Thyroid gland (tissue), 4 donors: Measurements from ENCODE around the gene GALNT4. TPM values are rescaled to one million over a fixed set of nuclear protein-coding genes. Genes with fewer than 3 reads are reported as not detected.

Experiments
- DNase-seq, 2 donors: peaks; one replicate each; pipeline ENCODE4 v3.0.0-alpha.2; 2019
- H3K27ac ChIP-seq, 3 donors: fragments of 200-600 bp; sonication (generic); 1 replicate in 2 of 3; 2 replicates in 1 of 3; pipeline ENCODE4 v1.5.1; 2016 to 2019; ENCODE audit warnings: mild to moderate bottlenecking in 1 of 3, moderate library complexity in 1 of 3
- H3K27me3 ChIP-seq: fragments of 200-600 bp; sonication (generic); one replicate; pipeline ENCODE4 v1.5.1; 2019
- H3K36me3 ChIP-seq, 2 donors: fragments of 200-600 bp; sonication (generic); one replicate each; pipeline ENCODE4 v1.5.1; 2016 to 2019
- H3K4me1 ChIP-seq, 2 donors: fragments of 200-600 bp; sonication (generic); one replicate each; pipeline ENCODE4 v1.5.1; 2017 to 2019
- H3K4me3 ChIP-seq, 3 donors: fragments of 200-600 bp; sonication (generic); replicated peaks in 1 of 3; 1 replicate in 2 of 3; 2 replicates in 1 of 3; pipeline ENCODE4 v1.5.1; 2016; ENCODE audit warnings: mild to moderate bottlenecking in 1 of 3
- H3K9me3 ChIP-seq: fragments of 200-600 bp; sonication (generic); one replicate; pipeline ENCODE4 v1.5.1; 2017
- POLR2A ChIP-seq, 2 donors: fragments of 450-650 bp; IDR thresholded peaks; one replicate each; pipeline ENCODE4 v1.6.1; 2017; ENCODE audit warnings: antibody characterized with exemption in 2 of 2, mild to moderate bottlenecking in 2 of 2, moderate library complexity in 1 of 2
- WGBS, 2 donors: methylation state at CpG; one replicate each; pipeline ENCODE4 v1.1.5; 2017; 5-methylcytosine and 5-hydroxymethylcytosine counted together
- intact Hi-C: fragments of 100-400 bp; cut with DNase I; formaldehyde crosslinking; loops from one replicate; pipeline ENCODE4 v1.15.1; 2023
- total RNA-seq, 4 donors: library from RNA; depleted of rRNA; stranded (reverse); fragments of >200 nt; gene quantifications; one replicate each; pipeline ENCODE4 v1.2.3, GENCODE V29; 2016
- TF ChIP-seq, protein P1 (sequence below), 6 experiments: fragments of 200-600 bp in 3 of 6; fragments of 450-650 bp in 3 of 6; sonication (generic) in 3 of 6; IDR thresholded peaks; one replicate each; pipeline ENCODE4 v1.5.1; 2016 to 2019; ENCODE audit warnings: antibody characterized with exemption in 6 of 6, mild to moderate bottlenecking in 2 of 6, inconsistent platforms in 1 of 6, moderate library complexity in 1 of 6

Gene GALNT4
- 10 to 100 TPM in 1 of 4 donors, 1 to 10 TPM in 3; 7.0 to 11.2 (median 7.3) TPM for total RNA-seq

DNA sequence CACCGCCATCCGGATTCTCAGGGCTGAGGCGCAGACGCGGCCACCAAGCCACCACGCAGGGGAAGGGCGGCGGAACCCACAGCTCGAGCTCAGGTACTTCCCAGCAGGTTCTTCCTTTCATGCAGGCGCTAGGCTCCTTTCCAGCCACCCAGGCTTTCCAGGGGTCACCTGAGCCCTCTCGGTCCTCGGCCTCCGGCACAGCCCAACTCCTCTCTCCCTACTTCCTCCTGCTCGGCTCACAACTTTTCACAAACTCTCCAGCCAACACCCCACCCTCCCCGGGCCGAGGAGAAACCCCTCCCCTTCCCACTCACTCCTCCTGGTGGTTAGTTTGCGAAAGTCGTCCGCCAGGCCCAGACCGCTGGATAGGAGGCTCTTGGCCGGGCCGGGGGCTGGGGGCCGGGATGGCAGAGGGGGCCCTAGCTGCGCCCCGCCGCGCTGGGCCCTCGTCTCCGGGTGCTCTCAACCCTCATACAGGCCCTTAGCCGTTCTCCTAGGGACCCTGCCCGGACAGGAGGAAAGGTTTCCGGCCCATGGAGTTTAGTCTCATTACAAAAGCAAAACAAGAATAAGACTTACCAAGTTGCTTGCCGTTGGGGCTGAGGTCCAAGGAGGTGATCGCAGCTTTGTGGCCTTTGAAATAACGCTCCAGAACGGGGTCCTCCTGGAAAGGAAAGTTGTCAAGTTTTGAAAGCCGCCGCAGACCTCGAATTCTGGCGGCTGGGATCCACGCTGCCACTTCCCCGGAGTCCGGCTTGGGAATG is at the start of gene GALNT4:
Gene GALNT4 (minus strand): TSS at position 256 of the 764 bp plus-strand sequence. CDS start 247 bp downstream, at position 9.
- H3K9me3 ChIP-seq: no peaks in the 10 kb centered on the region
- peak within 1 kb of the TSS; percentile 88 to 91 (median 89) for H3K27ac ChIP-seq
- no peaks in the 10 kb centered on the region for H3K36me3 ChIP-seq
- H3K27me3 ChIP-seq: no peaks in the 10 kb centered on the region
- peak within 1 kb of the TSS; percentile 73 to 89 (median 79) for H3K4me3 ChIP-seq
- intact Hi-C loops: loop anchor here (5.0 kb wide), 1 partner anchor 507 kb away; no protein-coding TSS in a partner anchor
- 0 to 1% methylated on average over 40 to 43 of the region's 43 CpGs for WGBS, 2 donors
- DNase-seq: peak; percentile 85 to 89
- H3K4me1 ChIP-seq: peaks cover 16 to 33% of the 10 kb centered on the region in 2 donors
- TF ChIP-seq POLR2A (IDR thresholded peaks at IDR 0.05): peak in 1 of 2 donors; percentile 68
- TF ChIP-seq, protein P1, sequence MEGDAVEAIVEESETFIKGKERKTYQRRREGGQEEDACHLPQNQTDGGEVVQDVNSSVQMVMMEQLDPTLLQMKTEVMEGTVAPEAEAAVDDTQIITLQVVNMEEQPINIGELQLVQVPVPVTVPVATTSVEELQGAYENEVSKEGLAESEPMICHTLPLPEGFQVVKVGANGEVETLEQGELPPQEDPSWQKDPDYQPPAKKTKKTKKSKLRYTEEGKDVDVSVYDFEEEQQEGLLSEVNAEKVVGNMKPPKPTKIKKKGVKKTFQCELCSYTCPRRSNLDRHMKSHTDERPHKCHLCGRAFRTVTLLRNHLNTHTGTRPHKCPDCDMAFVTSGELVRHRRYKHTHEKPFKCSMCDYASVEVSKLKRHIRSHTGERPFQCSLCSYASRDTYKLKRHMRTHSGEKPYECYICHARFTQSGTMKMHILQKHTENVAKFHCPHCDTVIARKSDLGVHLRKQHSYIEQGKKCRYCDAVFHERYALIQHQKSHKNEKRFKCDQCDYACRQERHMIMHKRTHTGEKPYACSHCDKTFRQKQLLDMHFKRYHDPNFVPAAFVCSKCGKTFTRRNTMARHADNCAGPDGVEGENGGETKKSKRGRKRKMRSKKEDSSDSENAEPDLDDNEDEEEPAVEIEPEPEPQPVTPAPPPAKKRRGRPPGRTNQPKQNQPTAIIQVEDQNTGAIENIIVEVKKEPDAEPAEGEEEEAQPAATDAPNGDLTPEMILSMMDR (IDR thresholded peaks at IDR 0.05): peak; percentile 45 to 70 (median 60)

DNA sequence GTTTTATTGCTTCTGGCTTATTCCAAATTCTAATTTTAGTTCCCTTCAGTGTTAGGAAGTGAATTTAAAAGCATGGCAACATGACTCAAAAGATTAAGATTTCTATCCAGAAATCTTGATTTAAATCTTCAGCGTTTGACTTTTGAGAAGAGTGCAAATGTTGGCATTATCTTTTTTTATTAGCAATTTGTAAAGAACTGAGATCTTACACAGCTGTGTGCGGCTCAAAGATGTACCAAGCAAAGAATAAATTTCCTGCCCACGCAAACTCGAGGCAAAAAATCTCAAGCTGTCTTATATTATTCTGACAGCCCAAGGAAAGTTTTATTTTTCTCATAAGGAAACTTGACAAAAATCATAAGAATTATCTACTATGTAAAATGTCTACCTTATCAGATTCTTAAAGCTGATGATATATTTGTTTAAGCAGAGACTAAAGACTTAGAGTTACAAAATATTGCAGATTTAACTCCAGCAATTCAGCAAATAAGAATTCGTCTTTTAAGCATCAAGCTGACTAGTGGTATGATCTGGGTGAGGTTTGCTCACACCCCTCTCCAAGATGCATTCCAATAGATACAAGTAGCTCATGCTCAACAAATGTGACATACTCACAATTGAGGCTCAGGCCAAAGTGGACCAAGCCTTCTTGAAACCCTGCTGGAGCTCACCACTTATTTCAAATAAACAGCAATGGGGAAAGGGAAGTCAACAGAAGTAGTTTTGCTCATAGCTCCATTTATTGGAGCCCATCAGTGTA is 48.6 kb upstream of the GALNT4 start:
- Histone ChIP-seq H3K27me3 (no peaks in the 10 kb centered on the region), H3K4me3 (no peak overlapping the region), H3K9me3 (no peaks in the 10 kb centered on the region), H3K27ac (no peak overlapping the region), H3K36me3 (no peaks in the 10 kb centered on the region), H3K4me1 (peaks cover 6 to 15% of the 10 kb centered on the region in 2 donors)
- DNase-seq: no peak
- intact Hi-C loops: no loop called here
- TF ChIP-seq, protein P1 (IDR thresholded peaks at IDR 0.05): no peak
- no peak for TF ChIP-seq POLR2A (IDR thresholded peaks at IDR 0.05)
- 89 to 90% methylated on average over 5 of the region's 5 CpGs for WGBS, 2 donors

DNA sequence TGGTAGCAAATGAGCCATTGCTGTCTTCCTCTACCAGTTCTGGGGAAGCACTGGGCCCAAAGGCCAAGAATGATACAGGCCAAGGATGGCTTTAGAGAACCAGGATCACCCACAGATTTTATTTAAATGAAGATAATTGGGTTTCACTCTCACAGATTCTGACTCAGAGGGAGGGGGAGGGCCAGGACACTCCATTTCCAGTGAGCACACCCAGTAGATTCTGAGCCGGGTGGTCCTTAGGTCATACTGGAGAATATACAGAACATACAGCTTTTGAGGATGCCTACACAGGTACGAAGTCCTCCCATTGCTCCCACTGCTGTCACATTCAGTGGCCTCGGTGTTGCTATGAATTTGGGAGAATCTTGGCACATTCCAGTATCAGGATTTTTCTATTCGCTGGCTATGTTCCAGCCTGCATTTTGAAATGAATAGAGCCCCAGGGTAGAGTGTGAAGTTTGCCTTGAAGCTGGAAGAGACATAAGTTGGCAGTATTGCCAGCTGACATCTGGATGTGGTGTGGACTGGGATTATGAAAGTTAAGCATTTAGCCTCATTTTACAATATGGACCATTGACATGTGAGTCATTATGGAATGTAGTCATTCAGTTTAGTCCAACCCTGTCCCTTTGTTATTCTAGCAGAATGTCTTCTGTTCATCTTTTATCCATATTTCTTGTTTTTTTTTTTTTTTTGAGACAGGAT is 47.0 kb upstream of the GALNT4 start:
- peaks cover 6 to 15% of the 10 kb centered on the region in 2 donors for H3K4me1 ChIP-seq
- no peaks in the 10 kb centered on the region for H3K27me3 ChIP-seq
- H3K27ac ChIP-seq: no peak overlapping the region
- no peaks in the 10 kb centered on the region for H3K9me3 ChIP-seq
- 89 to 98% methylated on average over 4 of the region's 4 CpGs for WGBS, 2 donors
- H3K4me3 ChIP-seq: no peak overlapping the region
- H3K36me3 ChIP-seq: no peaks in the 10 kb centered on the region
- DNase-seq: no peak
- intact Hi-C loops: no loop called here
- no peak for TF ChIP-seq POLR2A (IDR thresholded peaks at IDR 0.05)
- TF ChIP-seq, protein P1 (IDR thresholded peaks at IDR 0.05): no peak

DNA sequence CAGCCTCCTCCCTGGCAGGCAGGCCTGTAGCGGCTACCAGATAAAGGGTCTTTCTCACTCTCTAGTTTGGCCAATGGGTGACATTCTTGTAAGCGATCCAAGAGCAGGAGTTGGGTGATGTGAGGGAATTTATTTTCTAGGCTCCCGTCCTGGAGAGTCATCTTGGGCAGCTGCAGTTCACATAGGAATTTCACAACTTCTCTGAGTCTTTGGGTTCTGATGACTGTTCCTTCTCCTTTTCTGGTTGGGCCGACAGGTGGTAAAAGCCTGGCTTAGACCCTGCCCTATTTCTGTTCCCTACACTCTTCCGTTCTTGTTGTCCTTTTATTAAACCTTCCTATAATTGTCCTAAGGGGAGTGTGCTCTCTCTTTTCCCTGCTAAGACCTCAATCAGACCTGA is 43.9 kb upstream of the GALNT4 start:
- DNase-seq: no peak
- H3K27ac ChIP-seq: no peak overlapping the region
- no peaks in the 10 kb centered on the region for H3K36me3 ChIP-seq
- intact Hi-C loops: no loop called here
- no peak overlapping the region for H3K4me3 ChIP-seq
- H3K4me1 ChIP-seq: no peaks in the 10 kb centered on the region
- H3K9me3 ChIP-seq: no peaks in the 10 kb centered on the region
- TF ChIP-seq POLR2A (IDR thresholded peaks at IDR 0.05): no peak
- TF ChIP-seq, protein P1 (IDR thresholded peaks at IDR 0.05): no peak
- no peaks in the 10 kb centered on the region for H3K27me3 ChIP-seq
- WGBS, 2 donors: 89 to 92% methylated on average over 5 of the region's 5 CpGs
